ENCODE results near the gene PIK3R1.

DNA sequence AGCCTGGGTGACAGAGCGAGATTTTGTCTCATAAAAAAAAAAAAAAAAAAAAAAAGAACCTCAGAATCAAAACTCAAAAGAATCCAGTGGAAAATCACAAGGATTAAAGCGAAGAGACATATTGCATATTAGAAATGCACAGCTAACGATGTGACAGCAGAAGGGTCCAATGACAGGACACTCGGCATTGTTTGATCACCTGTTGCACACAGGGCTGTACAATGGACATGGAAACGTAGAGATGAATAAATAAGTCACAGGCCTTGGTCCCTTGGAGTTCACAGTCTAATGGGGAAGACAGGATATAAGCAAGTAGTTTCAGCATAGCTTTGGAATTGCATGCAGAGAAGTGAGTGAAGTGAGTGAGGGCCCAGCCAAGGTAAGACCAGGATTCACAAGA is 25.9 kb upstream of the PIK3R1 start:
- TF ChIP-seq CTCF (IDR thresholded peaks at IDR 0.05) (no peak), POLR2A (IDR thresholded peaks at IDR 0.05) (no peak)
